GM10248 (cell line): ENCODE results near the gene ABCG1.

Experiments
- CTCF ChIA-PET: fragments of 300-600 bp; sonication (Branson Sonifier 250); formaldehyde crosslinking; extraction: SDS; loops from one replicate; lab custom pipeline; 2021; ENCODE audit warnings: antibody characterized with exemption; lab: Yijun Ruan, JAX
- POLR2A ChIA-PET: fragments of 350-650 bp; sonication (Branson Sonifier 250); formaldehyde crosslinking; extraction: SDS; loops from one replicate; lab custom pipeline; 2020; ENCODE audit warnings: antibody characterized with exemption; lab: Yijun Ruan, JAX
- DNase-seq: peaks from one replicate; pipeline ENCODE4 v3.0.0; 2012; ENCODE audit errors: extremely low spot score
- CTCF ChIP-seq: IDR thresholded peaks from 2 replicates; pipeline ENCODE4 v1.5.1; 2012; ENCODE audit warnings: mild to moderate bottlenecking, low read depth; ENCODE audit errors: extremely low read depth, missing control alignments, control extremely low read depth

The ABCG1 gene

DNA sequence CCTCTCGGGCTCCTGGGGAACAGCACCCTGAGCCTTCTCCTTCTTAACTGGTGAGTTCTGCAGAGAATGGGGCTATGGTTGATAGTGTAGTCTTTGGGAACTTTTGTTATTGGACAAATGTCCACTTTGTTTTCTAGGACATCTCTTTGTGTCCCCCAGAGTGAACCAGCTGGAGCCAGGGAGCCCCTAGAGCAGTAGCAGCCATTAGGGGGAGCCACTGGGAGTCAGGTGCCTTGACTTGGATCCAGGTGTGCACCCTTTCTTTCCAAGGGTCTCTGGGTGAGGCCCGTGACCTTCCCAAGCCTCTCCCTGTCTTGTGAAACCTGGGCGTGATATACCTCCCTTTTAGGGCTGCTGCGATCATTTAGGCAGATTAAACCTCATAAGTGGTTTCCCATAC is 36.9 kb downstream of the ABCG1 start:
- no peak for DNase-seq
- POLR2A ChIA-PET = no interaction called here
- CTCF ChIA-PET = interaction anchor here (1.5 to 2.2 kb wide), 6 partner anchors 10 to 111 kb away, joined by 3 to 21 read pairs (median 6); no protein-coding TSS in a partner anchor
- no peak for TF ChIP-seq CTCF

DNA sequence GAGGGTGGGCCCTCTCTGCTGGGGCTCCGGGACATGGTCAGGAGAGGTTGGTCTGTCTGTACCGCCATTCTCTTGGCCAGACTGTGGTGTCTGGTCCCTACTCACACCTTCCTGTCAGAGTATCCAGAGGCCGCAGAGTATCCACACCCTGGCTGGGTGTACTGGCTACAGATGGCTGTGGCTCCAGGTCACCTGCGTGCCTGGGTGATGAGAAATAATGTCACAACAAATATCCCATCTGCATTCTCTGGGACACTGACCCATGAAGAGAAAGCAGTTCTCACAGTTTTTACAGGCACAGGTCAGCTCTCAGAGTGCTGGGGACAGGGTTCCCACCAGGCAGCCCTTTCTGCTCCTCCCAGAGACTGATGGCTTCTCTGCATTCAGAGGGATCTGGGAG is 37.4 kb downstream of the ABCG1 start:
- ChIA-PET POLR2A (no interaction called here), CTCF (interaction anchor here (0.9 to 2.2 kb wide), 9 partner anchors 14 to 111 kb away, joined by 3 to 21 read pairs (median 4); no protein-coding TSS in a partner anchor)
- DNase-seq = no peak
- TF ChIP-seq CTCF = no peak

- DNase-seq = no peak
- TF ChIP-seq CTCF = no peak
- ChIA-PET CTCF (interaction anchor here (0.9 to 2.2 kb wide), 11 partner anchors 11 to 112 kb away, joined by 3 to 21 read pairs (median 4); no protein-coding TSS in a partner anchor), POLR2A (no interaction called here)
Observed at GRCh38 chr21:42257091-42257765, 38.3 kb downstream of the ABCG1 start.

DNA sequence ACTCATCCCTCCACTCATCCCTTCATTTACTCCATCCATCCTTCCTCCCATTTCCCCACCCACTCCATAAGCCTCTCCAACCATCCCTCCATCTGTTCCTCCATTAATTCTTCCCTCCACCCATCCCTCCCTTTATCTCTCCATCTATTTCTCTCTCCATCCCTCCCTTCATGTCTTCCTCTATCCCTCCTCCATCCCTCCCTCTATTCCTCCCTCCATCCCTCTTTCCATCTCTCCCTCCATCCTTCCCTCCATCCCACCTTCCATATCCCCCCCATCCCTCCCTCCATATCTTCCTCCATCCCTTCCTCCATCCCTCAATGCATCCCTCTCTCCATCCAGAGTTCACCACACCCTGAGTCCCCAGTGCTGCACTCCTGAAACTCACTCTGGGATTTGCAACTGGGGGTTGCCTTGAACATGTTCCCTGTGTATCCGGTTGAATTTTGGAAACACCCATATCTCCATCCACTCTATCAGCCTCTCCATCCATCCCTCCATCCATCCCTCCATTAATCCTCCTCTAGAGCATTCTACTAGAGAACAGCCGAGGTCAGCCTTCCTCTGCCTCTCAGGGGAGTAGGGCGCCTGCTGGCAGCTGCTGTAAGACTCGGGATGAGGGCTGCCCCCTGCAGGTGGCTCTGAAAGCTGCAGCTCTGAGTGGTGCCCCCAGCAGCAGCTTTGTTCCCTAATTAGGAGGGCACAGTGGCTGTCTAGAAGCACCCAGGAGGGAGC is 39.4 kb downstream of the ABCG1 start:
- CTCF ChIA-PET = interaction anchor here (0.7 to 5.0 kb wide), 60 partner anchors 8 to 974 kb away, joined by 3 to 93 read pairs (median 5); partner anchors contain the start of genes ABCG1 and RSPH1
- TF ChIP-seq CTCF = peak; percentile 91
- POLR2A ChIA-PET = interaction anchor here (0.5 kb wide), 1 partner anchor 51 kb away, joined by 3 read pairs; no protein-coding TSS in a partner anchor
- peak; percentile 90 for DNase-seq

DNA sequence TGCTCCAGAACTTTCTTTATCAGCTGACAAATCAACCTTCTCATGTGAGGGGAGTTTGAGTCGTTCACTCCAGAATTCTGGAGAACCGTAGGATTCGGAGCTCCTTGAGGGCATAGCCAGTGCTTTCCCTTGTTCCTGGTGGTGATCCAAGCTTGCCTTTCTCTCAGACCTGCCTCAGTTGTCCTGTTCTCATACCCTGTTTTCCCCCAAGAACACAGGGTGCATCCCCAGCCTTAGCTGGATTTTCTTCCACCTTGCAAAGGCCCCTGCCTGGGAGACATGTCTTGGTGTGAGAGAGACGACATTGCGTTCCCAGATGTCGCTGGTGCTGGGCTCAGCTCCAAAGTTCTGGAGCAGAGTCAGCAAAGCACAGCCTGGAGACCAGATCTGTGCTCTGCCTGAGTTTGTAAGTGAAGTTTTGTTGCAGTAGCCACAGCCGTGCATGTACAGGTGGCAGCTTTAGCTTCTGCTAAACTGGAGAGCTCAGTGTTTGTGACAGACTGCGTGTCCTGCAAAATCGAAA is 40.0 kb downstream of the ABCG1 start:
- no peak for DNase-seq
- POLR2A ChIA-PET = interaction anchor here (0.5 kb wide), 1 partner anchor 50 kb away, joined by 3 read pairs; no protein-coding TSS in a partner anchor

More for the DNA sequence above, 40.0 kb downstream of the ABCG1 start:
- CTCF ChIA-PET = interaction anchor here (0.7 to 5.0 kb wide), 61 partner anchors 9 to 975 kb away, joined by 3 to 93 read pairs (median 5); partner anchors contain the start of genes ABCG1 and RSPH1
- TF ChIP-seq CTCF = no peak
